HepG2 (cell line): ENCODE results near the gene IL22RA1. TPM values are rescaled to one million over a fixed set of nuclear protein-coding genes. Genes with fewer than 3 reads are reported as not detected.

Experiments
- AHDC1 ChIP-seq: sonication (generic); formaldehyde crosslinking; IDR thresholded peaks from 2 replicates; pipeline ENCODE4 v1.5.1; 2020; ENCODE audit warnings: mild to moderate bottlenecking, missing genetic modification reagents, borderline replicate concordance
- ATF1 ChIP-seq: IDR thresholded peaks from 2 replicates; pipeline ENCODE4 v1.6.1; 2016; ENCODE audit warnings: mild to moderate bottlenecking, control low read depth
- DPF2 ChIP-seq: sonication (generic); formaldehyde crosslinking; IDR thresholded peaks from 2 replicates; pipeline ENCODE4 v1.4.0; 2020; ENCODE audit warnings: mild to moderate bottlenecking, low read depth, missing genetic modification reagents, borderline replicate concordance
- DRAP1 ChIP-seq: IDR thresholded peaks from 2 replicates; pipeline ENCODE4 v1.6.1; 2016; ENCODE audit warnings: missing genetic modification reagents, missing compliant biosample characterization
- E2F5 ChIP-seq: sonication (generic); formaldehyde crosslinking; conservative IDR thresholded peaks from 2 replicates; pipeline ENCODE4 v1.4.0; 2020; ENCODE audit warnings: missing genetic modification reagents
- ERF ChIP-seq: IDR thresholded peaks from 2 replicates; pipeline ENCODE4 v1.6.1; 2018; ENCODE audit warnings: missing biosample characterization, missing genetic modification reagents
- FOXJ3 ChIP-seq: sonication (generic); formaldehyde crosslinking; IDR thresholded peaks from 2 replicates; pipeline ENCODE4 v1.4.0; 2020; ENCODE audit warnings: missing genetic modification reagents, mild to moderate bottlenecking, borderline replicate concordance
- ISX ChIP-seq: sonication (generic); formaldehyde crosslinking; conservative IDR thresholded peaks from 2 replicates; pipeline ENCODE4 v1.5.0; 2020; ENCODE audit warnings: missing genetic modification reagents
- JUN ChIP-seq: sonication (generic); formaldehyde crosslinking; IDR thresholded peaks from 2 replicates; pipeline ENCODE4 v1.4.0; 2020; ENCODE audit warnings: mild to moderate bottlenecking, missing genetic modification reagents
- KDM1A ChIP-seq: IDR thresholded peaks from 2 replicates; pipeline ENCODE4 v1.6.1; 2016; ENCODE audit warnings: missing compliant biosample characterization
- KLF15 ChIP-seq: sonication (generic); formaldehyde crosslinking; IDR thresholded peaks from 2 replicates; pipeline ENCODE4 v1.8.1; 2023; ENCODE audit warnings: borderline replicate concordance, mild to moderate bottlenecking, inconsistent platforms, missing genetic modification reagents, mixed read lengths
- LRRFIP1 ChIP-seq: sonication (generic); formaldehyde crosslinking; conservative IDR thresholded peaks from 2 replicates; pipeline ENCODE4 v1.4.0; 2020; ENCODE audit warnings: missing genetic modification reagents
- NKX3-1 ChIP-seq: sonication (generic); formaldehyde crosslinking; IDR thresholded peaks from 2 replicates; pipeline ENCODE4 v1.5.0; 2020; ENCODE audit warnings: missing genetic modification reagents
- NR2F2 ChIP-seq: IDR thresholded peaks from 2 replicates; pipeline ENCODE4 v1.6.1; 2012; ENCODE audit warnings: low read depth, inconsistent platforms, borderline replicate concordance
- RFXAP ChIP-seq: sonication (generic); formaldehyde crosslinking; IDR thresholded peaks from 2 replicates; pipeline ENCODE4 v1.4.0; 2020; ENCODE audit warnings: missing genetic modification reagents, borderline replicate concordance
- TCF7 ChIP-seq: sonication (generic); IDR thresholded peaks from 2 replicates; pipeline ENCODE4 v1.6.1; 2016; ENCODE audit warnings: antibody characterized with exemption, low read depth
- YEATS4 ChIP-seq: sonication (generic); formaldehyde crosslinking; IDR thresholded peaks from 2 replicates; pipeline ENCODE4 v1.4.0; 2020; ENCODE audit warnings: missing genetic modification reagents, borderline replicate concordance
- ZNF124 ChIP-seq: sonication (generic); formaldehyde crosslinking; IDR thresholded peaks from 2 replicates; pipeline ENCODE4 v1.4.0; 2020; ENCODE audit warnings: missing genetic modification reagents
- ZNF292 ChIP-seq: sonication (generic); formaldehyde crosslinking; IDR thresholded peaks from 2 replicates; pipeline ENCODE4 v1.8.1; 2022; ENCODE audit warnings: mild to moderate bottlenecking, low read depth, missing genetic modification reagents, borderline replicate concordance
- ZNF530 ChIP-seq: sonication (generic); formaldehyde crosslinking; IDR thresholded peaks from 2 replicates; pipeline ENCODE4 v1.5.0; 2020; ENCODE audit warnings: low read depth, mild to moderate bottlenecking, missing genetic modification reagents
- ZNF75D ChIP-seq: sonication (generic); formaldehyde crosslinking; IDR thresholded peaks from 2 replicates; pipeline ENCODE4 v1.8.1; 2023; ENCODE audit warnings: missing genetic modification reagents, mild to moderate bottlenecking, borderline replicate concordance
- polyA plus RNA-seq, 8 experiments: library from polyadenylated mRNA; depleted of rRNA in 3 of 8; stranded (reverse) in 7 of 8; unstranded in 1 of 8; fragments of >200 nt; fragmentation: Illumina TruSeq in 4 of 8; extraction: Trizol in 4 of 8; gene quantifications; 2 replicates each; pipeline versions ENCODE4 v1.2.1 to v1.2.3, GENCODE V29; 2011 to 2016; ENCODE audit warnings: low read depth in 4 of 8, missing spikeins in 1 of 8, mixed read lengths in 1 of 8; ENCODE audit not compliant: insufficient read depth in 1 of 8
- total RNA-seq, 5 experiments: library from RNA; depleted of rRNA; stranded (reverse); fragments of >200 nt; fragmentation: Illumina TruSeq; extraction: Trizol; gene quantifications; 2 replicates each; pipeline ENCODE4 v1.2.3, GENCODE V29; 2016; ENCODE audit warnings: low read depth in 1 of 5

The IL22RA1 gene
- total and polyA plus RNA-seq, 2 of the 13 experiments (the other 11 are each of a cell fraction or from before 2014, with no cell fraction given) = 4.4 to 10.2 TPM

GRCh38 chr1:24118410-24119242, 24.3 kb downstream of the IL22RA1 start (continued):
- TF ChIP-seq AHDC1 (CRISPR knock-in tag) (peak; percentile 74; the same call in 1 of the 2 replicates), LRRFIP1 (CRISPR knock-in tag) (no peak), ISX (CRISPR knock-in tag) (no peak), YEATS4 (no peak), ERF (peak; percentile 51; the same call in 1 of the 2 replicates), DRAP1 (CRISPR knock-in tag) (0 out of 2 replicates have a peak, but pooled peaks have one; percentile 67), TCF7 (no peak), KDM1A (CRISPR knock-in tag) (peak; percentile 5; the same call in 1 of the 2 replicates), FOXJ3 (CRISPR knock-in tag) (no peak), E2F5 (CRISPR knock-in tag) (no peak), ZNF75D (CRISPR knock-in tag) (no peak), DPF2 (CRISPR knock-in tag) (peak; percentile 30; the same call in 1 of the 2 replicates), ZNF292 (CRISPR knock-in tag) (no peak), JUN (CRISPR knock-in tag) (no peak), RFXAP (CRISPR knock-in tag) (no peak), ZNF124 (no peak), NR2F2 (peak; percentile 78), ATF1 (CRISPR knock-in tag) (no peak), ZNF530 (CRISPR knock-in tag) (no peak), KLF15 (CRISPR knock-in tag) (no peak), NKX3-1 (CRISPR knock-in tag) (no peak)
